ENCODE data around the gene GNAI2.

Gene GNAI2

GRCh38 chr3:50286322-50287227 is 50.6 kb downstream of the GNAI2 start:
- no peak for DNase-seq

- DNase-seq = no peak
Measured at GRCh38 chr3:50287262-50287661, 51.3 kb downstream of the GNAI2 start.

- DNase-seq = no peak
Measured at GRCh38 chr3:50288387-50289007, 52.5 kb downstream of the GNAI2 start.

GRCh38 chr3:50289130-50289529 is 53.1 kb downstream of the GNAI2 start:
- DNase-seq = no peak

- no peak for DNase-seq
Measured at GRCh38 chr3:50290161-50290641, 54.2 kb downstream of the GNAI2 start.

GRCh38 chr3:50292159-50293078 is 56.4 kb downstream of the GNAI2 start, which contains the start of gene IFRD2:
TSS of gene IFRD2 (minus strand) at chr3:50292429. CDS start at chr3:50292274, 155 bp downstream.
- peak; percentile 69 for DNase-seq

- DNase-seq = no peak
Measured at GRCh38 chr3:50293079-50293801, 57.2 kb downstream of the GNAI2 start.

GRCh38 chr3:50294089-50294488 is 58.1 kb downstream of the GNAI2 start:
- no peak for DNase-seq

GRCh38 chr3:50294492-50295403 is 58.7 kb downstream of the GNAI2 start:
- DNase-seq = no peak

- no peak for DNase-seq
Measured at GRCh38 chr3:50295553-50296431, 59.8 kb downstream of the GNAI2 start.

GRCh38 chr3:50296721-50297383 is 60.8 kb downstream of the GNAI2 start:
- DNase-seq = no peak

GRCh38 chr3:50297384-50297775 is 61.4 kb downstream of the GNAI2 start:
- DNase-seq = no peak

- no peak for DNase-seq
Measured at GRCh38 chr3:50297896-50298725, 62.1 kb downstream of the GNAI2 start.

- DNase-seq = peak; percentile 86
Measured at GRCh38 chr3:50298836-50299637, 63.0 kb downstream of the GNAI2 start, which contains the start of the genes HYAL3 and NAA80. TSS of gene HYAL3 (minus strand) at chr3:50299405. CDS start at chr3:50295602, 3,803 bp downstream. TSS of gene NAA80 (minus strand) at chr3:50299405. CDS start at chr3:50297463, 1,942 bp downstream.

- no peak for DNase-seq
Measured at GRCh38 chr3:50299638-50299928, 63.6 kb downstream of the GNAI2 start.

- DNase-seq = no peak
Measured at GRCh38 chr3:50299929-50300680, 64.1 kb downstream of the GNAI2 start.

All from NCI-H1694 (cell line).